Glomerular visceral epithelial cell (primary cell): ENCODE results near the gene FBXO10.
A peak's percentile ranks its signal among the peaks of the same experiment; 100 is the strongest.
"Not testable (repeated sequence)": the region's sequence is repeated elsewhere in the genome, so short reads cannot be mapped to it uniquely, and the experiment has no call there.

ENCODE experiments used
- DNase-seq: peaks from one replicate; pipeline ENCODE4 v3.0.0-alpha.2; 2016; ENCODE audit errors: extremely low spot score

The FBXO10 gene

GRCh38 chr9:37575921-37576721 is at the start of gene FBXO10:
Gene FBXO10, minus strand, starts transcription at chr9:37576380. Its CDS starts 34,612 bp downstream, at chr9:37541768.
- peak; percentile 66 for DNase-seq

GRCh38 chr9:37625758-37626147 is 49.6 kb upstream of the FBXO10 start:
- no peak for DNase-seq

GRCh38 chr9:37625036-37625757 is 49.0 kb upstream of the FBXO10 start:
- DNase-seq, result no peak

- no peak for DNase-seq
These were observed 47.9 kb upstream of the FBXO10 start for GRCh38 chr9:37624073-37624472.

GRCh38 chr9:37623267-37623666 is 47.1 kb upstream of the FBXO10 start:
- no peak for DNase-seq

- no peak for DNase-seq
These were observed 46.3 kb upstream of the FBXO10 start for GRCh38 chr9:37622462-37622861.

GRCh38 chr9:37621273-37622121 is 45.3 kb upstream of the FBXO10 start:
- DNase-seq, result no peak

GRCh38 chr9:37620396-37620795 is 44.2 kb upstream of the FBXO10 start:
- no peak for DNase-seq

GRCh38 chr9:37619806-37620205 is 43.6 kb upstream of the FBXO10 start:
- DNase-seq, result no peak

- DNase-seq, result no peak
These were observed 42.6 kb upstream of the FBXO10 start for GRCh38 chr9:37618817-37619216.

- DNase-seq, result peak; percentile 12
These were observed 41.7 kb upstream of the FBXO10 start for GRCh38 chr9:37617832-37618231.

GRCh38 chr9:37617161-37617560 is 41.0 kb upstream of the FBXO10 start:
- no peak for DNase-seq

- no peak for DNase-seq
These were observed 35.8 kb upstream of the FBXO10 start for GRCh38 chr9:37611961-37612360.

- no peak for DNase-seq
These were observed 34.8 kb upstream of the FBXO10 start for GRCh38 chr9:37611014-37611413.

- DNase-seq, result no peak
These were observed 33.7 kb upstream of the FBXO10 start for GRCh38 chr9:37609735-37610397.

GRCh38 chr9:37608250-37608649 is 32.1 kb upstream of the FBXO10 start:
- DNase-seq, result no peak

GRCh38 chr9:37604296-37604695 is 28.1 kb upstream of the FBXO10 start:
- no peak for DNase-seq

GRCh38 chr9:37602817-37603216 is 26.6 kb upstream of the FBXO10 start:
- no peak for DNase-seq

GRCh38 chr9:37602061-37602460 is 25.9 kb upstream of the FBXO10 start:
- not testable (repeated sequence) for DNase-seq

- DNase-seq, result no peak
These were observed 20.3 kb upstream of the FBXO10 start for GRCh38 chr9:37596504-37596903.

GRCh38 chr9:37593883-37594448 is 17.8 kb upstream of the FBXO10 start:
- no peak for DNase-seq
